GM18861 (cell line): ENCODE data around the gene BCOR.

Source experiments
- ATAC-seq: cut with Tn5 transposase; IDR thresholded peaks from one replicate; pipeline ENCODE4 v1.9.1; 2021; ENCODE audit not compliant: unreplicated experiment

The BCOR gene

DNA sequence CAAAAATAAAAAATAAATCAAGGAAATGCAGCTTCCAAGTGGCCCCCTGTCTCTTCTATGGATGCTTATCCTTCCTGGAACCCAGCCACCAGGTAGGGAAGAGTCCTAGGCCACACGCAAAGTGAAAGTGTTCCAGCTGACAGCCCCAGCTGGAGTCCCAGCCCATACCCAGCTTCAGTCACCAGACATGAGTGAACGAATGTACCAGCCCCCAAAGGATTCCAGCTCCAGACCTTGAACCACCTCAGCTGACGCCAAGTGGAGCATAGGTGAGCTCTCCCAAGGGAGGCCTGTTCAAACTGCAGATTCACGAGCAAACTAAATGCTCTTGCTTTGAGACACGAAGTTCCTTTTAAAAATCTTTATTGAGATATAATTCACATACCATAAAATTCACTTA is 62.0 kb downstream of the BCOR start:
- ATAC-seq = no peak

DNA sequence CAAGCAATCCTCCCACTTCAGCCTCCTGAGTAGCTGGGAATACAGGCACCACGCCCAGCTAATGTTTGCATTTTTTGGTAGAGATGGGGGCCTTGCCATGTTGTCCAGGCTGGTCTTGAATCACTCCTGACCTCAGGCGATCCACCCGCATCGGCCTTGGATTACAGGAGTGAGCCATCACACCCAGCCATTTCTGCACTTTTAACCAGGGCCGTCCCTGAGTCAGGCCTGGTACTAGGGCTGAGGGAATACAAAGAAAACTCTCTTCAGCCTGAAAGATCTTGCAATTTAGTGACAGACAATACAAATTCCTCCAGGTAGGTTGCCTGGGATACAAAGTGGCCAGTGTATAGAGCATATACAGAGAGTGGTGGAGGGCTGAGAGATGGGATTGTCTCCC is 65.8 kb downstream of the BCOR start:
- ATAC-seq = no peak

DNA sequence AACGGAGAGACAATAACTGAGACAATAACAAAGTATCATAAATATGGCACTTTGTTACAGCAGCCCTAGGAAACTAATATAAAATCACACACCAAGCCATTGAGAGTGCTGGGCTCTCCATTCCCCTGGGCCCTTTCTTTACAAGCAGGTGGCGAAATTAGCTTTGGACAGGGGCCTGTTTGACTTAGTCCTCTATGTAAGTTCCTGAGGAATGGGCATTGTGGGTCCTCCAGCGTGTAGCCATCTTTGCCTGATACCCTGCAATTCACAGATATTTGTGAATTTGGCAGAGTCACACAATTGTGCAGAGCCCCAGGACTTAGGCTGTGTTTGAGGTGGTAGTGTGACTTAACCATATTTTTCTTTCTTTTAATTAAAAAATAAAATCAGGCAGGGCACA is 67.6 kb downstream of the BCOR start:
- ATAC-seq = no peak

DNA sequence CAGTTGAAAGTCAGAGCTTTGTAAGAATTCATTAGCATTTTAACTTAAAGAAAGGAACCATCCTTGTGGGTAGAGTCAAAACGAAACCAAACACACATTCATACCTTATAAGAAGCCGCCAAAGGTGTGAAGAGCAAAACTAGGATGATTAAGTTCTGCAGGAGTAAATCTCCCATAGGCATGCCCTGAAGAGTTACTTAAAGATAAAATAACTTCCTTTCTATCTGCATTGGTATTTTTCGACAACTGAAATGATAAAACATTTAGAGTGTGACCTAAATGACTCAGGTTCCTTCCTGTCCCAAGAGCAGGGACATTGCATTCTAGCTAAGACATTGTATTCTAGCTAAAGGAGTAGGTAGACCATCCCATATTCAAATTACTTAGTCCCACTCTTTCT is 75.3 kb downstream of the BCOR start:
- peak; percentile 40 for ATAC-seq

DNA sequence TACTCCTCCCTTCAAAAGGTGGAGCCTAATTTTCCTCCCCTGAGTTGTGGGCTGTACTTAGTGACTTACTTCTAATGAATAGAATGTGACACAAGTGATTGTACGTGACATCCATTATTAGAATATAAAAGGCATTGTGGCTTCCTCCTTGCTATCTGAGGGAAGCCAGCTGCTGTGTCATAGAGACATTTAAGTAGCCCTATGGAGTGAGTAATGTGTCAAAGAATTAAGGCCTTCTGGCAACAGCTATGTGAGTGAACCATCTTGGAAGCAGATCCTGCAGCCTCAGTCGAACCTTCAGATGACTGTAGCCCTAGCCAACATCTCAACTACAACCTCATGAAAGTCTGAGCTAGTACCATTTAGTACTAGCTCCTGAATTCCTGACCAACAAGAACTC is 76.1 kb downstream of the BCOR start:
- no peak for ATAC-seq

DNA sequence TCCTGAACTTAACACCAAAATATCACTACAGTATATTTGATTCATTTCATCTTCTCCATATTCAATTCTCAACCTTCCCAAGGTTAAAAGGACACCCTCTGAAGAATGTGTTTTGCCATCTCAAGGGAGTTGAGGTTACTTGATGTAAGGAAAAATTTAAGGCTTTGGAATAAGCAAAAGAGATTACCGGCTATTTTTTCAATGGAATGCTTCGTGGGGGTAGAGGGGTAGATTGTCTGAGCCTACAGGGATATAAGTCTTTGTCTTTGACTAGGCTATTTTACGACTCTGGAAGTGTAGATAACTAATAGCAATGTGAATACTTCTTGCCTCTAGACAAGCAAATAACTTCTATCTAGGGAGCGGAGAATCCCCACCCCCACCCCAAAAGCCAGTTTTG is 78.2 kb downstream of the BCOR start:
- ATAC-seq = no peak

DNA sequence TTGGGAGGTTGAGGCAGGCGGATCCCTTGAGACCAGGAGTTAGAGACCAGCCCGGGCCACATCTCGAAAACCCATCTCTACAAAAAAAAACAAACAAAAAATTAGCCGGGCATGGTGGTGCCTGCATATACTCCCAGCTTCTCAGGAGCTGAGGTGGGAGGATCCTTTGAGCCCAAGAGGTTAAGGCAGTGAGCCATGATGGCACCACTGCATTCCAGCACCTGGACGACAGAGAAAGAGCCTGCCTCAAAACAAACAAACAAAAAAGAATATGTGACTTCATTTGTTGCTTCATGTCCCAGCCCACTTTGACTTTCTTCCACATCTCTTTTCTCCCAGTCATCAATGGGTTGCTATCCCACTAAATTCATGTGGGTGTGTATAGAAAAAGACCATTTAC is 79.7 kb downstream of the BCOR start:
- no peak for ATAC-seq

DNA sequence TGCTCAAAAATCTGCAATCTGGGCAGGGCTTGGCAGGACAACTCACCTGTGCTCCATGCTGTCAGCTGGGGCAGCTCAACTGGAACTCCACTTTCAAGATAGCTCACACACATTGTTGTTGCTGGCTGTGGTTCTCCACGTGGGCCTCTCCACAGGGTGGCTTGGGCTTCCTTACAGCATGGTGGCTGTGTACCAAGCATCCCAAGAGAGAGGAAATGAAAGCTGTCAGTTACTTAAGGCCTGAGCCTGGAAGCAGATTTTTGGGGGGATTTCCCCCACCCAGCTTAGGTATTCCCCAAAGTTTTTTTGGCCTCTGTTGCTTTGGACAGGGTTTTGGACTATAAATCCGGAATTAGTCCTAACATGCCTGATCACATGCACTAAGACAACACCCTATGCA is 81.0 kb downstream of the BCOR start:
- ATAC-seq = no peak

DNA sequence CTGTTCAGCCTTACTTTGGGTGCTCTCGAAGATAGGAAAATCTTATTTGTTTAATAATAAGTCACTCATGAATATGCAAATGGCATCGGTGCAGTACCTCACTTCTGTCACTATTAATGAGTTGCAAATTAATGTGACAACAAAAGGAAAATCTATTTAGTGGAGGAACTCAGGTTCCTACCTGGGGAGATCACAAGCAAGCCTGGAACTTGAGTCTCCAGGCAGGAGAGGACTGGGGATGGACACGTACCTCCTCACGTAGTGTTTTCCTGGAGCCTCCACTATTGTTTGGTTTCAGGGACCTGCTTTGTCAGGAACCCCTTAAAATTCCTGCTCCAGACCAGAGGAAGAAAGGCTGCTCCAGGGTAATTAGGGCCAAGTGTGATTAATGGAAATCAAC is 82.1 kb downstream of the BCOR start:
- no peak for ATAC-seq

DNA sequence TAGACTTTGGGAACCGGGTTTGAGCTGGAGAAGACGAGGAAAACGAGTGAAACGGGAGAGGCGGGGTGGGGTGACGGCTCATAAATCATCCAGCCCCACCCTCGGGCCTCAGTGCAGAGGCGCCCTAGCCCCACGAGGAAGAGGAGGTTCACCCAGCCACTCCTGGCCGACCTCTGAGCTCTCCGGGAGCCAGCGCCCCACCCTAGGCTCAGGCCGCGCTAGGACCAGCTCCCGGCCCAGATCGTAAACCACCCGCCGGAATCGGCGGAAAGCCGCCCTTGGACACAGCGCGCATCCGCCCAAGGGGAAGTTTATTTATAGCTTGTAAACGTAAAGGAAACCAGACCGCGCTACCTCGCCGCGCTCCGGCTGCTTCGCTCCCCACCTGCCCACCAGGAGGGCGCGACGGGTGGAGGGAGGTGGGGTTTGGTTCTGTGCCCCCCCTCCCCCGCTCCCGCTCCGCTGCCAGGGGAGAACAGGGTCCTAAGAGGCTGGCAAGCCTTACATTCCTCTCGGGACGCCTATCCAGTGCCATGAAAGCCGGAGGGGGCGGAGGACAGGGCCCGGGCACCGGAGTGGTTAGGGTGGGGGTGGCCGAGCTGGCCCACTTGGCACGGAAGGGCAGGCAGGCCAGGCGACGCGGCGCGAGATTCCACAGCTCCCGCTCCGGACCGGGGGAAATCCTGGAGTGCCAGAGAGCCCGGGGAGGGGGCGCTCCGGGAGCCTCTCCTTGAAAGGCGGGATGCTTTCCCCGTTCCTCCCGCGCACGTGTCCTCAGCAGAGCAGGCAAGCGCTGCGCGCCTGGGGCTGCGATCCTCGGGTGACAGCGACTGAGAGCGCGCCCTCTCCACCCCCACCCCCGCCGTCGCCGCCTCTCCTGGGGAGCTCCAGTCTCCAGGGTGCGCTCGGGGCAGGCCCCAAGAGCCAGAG is 84.2 kb downstream of the BCOR start:
- peak; percentile 41 for ATAC-seq

DNA sequence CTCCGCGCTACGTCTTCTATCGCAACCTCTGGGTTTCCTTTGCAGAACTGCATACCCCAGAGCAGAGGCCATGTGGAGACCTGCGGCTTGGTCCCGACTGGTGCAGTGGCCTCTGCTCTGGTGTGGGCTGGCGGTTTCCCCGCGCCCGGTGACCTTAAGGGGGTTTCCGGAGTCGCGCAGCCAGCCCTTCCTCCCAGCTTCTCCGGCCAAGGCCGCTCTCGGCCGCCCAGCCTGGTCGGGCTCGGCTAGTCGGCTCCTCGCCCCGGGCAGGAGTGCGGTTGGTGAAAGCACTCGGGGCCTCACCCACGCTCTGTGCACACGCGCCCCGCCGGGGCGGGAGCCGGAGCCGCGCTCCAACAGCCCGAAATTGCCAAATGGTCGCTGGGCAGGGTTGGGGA is 84.9 kb downstream of the BCOR start:
- ATAC-seq = peak; percentile 30

DNA sequence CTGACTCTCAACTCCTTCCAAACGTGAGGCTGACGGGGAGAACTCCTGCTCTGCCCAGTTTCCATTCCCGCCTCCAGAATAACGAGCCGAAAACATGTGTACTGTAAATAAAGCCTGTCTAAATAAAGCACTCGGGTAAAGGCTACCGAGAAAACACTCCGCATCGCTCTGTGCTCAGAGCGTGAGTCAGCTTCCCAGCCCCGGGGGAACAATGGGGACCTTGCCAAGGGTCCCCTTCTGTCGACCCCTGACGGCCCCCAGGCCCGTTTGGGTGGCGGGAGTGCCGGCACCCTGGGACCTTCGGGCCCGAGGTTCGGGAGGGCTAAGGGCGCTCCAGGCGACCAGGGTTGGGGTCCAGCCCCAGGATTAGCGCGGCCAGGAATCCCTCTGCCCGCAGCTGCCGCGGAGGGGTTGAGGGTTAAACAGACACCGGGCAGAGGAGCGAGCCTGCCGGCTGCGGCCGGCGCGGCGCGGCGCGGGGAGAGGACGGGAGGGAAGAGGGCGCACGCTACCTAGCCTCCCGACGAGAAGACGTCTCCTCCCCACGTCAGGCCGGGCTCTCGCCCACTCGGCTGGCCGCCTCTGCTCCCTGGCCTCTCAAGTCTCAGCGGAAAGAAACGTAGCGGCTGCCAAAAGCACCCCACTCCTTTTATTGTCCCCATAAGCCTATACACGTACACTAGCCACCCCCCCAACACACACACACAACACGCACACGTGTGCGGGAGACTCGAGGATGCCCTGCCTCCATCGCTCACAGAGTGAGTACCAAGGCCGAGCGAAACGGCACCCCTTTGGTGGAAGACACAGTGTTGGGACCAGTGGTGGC is 85.5 kb downstream of the BCOR start:
- peak; percentile 15 for ATAC-seq

DNA sequence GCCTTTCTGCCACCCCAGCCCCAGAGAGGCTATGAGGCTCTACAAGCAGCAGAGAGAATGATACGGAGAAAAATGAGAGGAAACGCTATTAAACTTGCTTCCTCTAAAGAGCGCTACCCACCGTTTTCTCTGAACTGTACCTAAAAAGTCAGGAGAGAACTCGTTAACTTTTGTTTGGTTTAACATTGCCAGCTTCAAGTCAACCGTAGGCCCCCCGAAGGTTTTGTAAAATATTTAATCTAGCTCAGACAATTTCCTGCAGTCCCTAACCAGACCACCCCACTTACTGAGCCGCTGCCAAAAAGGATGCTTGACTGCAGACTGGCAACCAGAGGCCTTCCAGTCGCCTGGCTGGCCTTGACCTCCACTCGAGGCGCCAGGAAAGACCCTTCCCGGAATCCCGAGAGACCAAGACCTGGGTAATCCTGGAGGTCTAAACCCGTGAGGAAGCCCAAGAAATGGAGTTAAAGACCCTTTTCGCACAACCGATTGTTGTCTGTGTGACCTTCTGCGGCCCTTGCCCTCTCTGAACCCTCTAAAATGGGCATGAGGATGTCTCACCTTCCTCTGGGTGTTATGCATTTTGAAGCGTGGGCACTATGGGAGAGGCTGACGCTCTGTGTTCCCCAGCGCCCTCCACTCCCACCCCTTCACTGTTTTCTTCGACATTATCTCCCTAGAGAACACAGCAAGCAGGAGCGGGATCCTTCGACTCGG is 86.3 kb downstream of the BCOR start:
- no peak for ATAC-seq

DNA sequence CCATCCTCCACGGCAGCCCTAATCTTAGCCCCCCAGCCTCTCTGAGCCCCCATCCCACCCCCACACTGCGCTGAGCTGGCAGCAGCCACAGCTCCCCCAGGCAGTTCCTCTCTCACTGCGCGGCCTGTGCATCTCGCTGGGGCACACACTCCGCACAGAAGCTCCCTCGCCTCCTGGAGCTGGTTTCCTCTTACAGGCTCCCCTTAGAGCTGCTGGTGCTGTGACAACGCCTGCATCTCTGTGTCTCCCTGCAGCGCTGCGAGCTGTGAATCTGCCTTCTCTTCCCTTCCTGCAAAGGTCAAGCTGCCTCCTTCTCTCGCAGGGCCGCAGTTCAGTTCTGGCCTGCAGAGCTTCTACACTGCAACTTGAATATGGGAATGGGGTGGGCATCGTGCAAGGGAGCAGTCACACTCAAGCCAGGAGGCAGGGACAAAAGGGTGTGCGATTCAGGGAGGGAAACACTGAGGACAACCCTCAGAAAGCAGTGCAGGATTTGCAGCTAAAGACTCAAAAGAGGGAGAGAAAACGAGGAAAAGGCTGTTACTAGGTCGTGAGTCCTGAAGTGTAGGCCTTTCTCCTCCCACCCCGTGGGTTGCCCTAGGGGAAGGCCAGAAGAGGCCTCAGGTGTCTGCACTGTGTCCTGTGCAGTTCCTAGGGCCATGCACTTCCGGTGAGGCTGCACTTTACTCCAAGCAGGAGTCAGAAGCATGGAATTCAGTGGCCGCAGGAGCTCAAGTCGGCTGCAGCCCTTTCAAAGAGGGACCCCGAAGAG is 87.0 kb downstream of the BCOR start:
- no peak for ATAC-seq

DNA sequence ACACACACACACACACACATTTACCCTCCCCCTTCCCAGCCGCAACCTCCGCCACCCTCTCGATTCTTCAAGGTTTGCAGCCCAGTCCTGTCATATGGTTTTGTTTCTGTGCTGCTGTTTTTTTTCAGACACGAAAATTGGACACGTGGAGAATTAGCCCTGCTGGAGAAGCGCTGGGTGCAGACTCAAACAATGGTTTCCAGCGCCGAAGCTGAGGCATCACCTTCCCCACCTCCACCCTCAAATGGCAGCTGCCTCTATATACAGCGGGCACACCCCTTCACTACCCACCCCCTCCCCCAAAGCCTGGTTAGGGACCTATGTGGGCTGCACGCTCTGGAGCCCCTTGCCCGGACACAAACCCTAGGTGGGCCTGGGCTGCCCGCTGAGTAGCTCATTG is 87.9 kb downstream of the BCOR start:
- ATAC-seq = no peak

DNA sequence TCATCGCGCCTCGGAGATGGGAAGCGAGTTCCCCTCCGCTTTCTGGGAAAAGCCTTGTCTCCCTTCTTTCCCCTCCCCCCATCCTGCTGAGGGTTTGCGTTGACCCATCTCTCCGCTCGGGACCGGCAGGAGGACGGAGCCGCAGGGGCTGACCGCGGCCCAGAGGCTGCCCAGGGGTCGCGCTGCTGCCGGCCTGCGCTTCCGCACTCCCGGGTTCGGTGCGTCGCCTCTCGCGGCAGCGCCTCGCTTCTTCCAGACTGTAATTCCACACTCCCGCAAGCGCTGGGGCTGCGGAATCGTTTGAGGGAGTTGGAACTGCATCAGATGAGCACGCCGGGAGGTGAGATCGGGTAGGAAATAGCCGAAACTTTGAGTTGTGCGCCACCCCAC is 88.3 kb downstream of the BCOR start:
- ATAC-seq = no peak

DNA sequence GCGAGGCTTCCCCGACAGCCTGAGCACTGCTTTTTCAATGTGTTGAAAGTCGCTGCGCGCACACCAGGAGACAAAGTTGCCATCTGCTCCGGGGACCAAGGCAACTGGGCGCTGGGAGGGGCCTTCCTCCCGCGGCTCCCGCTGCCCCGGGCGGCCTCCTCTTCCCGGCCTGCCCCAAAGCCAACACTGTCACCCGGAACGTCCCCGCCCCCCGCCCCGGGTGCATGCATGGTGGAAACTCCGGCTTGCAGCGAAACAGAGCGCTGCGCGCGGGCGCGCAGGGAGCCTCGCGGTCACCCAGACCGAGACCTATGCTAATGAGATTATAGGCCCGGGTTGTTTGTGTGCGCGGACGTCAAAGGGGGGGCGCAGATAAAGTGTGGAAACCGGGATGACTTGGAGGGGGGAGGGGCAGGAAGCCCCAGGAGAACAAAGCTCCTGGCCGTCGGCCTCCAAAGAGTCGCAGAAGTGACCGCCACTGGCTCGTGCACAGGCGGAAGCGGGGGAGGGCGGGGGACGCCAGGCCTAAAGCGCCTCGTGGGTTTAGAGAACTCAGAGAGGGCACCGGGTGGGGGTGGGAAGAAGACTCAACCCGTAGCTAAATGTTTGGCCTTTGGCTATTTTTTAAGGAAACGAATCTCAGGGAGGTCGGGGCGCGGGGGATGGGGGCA is 88.8 kb downstream of the BCOR start:
- ATAC-seq = no peak

DNA sequence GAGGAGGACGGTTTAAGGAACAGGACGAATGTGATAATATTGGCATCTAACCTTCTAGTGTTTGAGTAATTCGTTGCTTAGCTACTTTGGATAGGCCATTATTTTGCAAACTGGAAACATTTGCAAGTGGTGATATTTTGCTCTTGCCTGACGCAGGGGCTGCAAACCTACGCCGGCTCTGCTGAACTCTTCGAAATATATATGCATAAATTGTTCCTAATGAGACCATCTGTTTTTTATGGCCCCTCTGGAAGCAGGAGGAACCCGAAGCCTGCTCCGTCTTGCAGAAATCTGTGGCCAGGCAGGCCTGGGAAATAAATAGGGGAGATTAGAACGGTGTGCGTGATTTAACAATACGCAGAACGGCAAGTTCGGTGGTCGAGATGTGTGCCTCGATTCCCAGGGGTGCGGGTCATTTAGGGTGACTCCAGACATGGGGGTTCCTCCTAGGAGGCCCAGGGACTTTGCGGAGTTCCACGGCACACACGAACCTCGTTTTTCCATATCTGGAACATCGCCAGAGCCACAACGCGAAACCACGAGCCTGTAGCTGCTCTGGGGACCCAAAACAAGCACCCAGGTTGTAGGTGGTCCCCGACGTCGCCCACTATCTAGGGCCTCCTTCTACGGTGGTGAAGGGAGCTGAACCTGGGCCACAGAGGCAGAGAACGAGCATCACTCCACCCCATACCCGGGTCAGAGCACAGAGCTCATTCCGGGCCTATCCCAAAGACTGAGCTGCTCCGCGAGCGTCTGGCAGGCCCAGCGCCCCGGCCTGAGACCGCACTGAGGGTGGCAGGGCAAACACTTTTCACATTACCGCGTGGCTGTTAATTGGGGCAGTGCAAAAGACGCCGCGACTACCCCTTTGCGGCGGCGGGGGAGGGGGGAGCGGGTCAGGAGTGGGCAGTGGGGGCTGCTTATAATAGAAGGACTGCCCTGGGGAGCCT is 89.7 kb downstream of the BCOR start:
- ATAC-seq = no peak

DNA sequence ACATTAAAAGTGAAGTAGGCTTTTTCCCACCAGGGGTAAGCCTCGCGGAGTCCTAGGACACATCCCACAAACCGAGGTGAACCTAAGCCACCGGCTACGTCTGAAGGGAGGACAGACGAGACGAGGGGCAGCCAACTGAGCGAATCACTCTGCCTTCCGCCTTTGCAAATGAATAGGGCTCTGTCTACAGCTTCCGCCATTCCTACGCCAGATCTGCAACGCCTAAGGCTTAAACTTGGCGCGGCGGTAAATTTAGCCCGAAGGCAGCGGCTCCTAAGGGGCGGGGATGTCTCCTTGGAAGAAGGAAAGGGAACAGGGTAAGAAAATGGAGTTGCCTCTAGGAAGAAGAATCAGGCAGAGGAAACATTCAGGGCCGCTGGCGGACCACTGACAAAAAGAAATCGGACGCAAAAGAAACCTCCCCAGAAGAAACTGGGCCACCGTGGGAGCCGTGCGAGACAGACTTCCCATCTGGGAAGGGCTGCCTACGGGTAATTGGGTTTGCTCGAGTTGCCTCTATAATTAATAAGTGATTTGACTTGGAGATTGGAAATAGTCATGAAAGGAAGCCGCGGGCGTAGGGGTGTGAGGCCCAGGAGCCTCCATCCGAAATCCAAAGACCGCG is 90.5 kb downstream of the BCOR start:
- no peak for ATAC-seq
